ENCODE results near the gene TAF4. TPM values are rescaled to one million over a fixed set of nuclear protein-coding genes. Genes with fewer than 3 reads are reported as not detected.

Gene TAF4
- total RNA-seq, 1 donor from 2014 or later, result 11.5 TPM

DNA sequence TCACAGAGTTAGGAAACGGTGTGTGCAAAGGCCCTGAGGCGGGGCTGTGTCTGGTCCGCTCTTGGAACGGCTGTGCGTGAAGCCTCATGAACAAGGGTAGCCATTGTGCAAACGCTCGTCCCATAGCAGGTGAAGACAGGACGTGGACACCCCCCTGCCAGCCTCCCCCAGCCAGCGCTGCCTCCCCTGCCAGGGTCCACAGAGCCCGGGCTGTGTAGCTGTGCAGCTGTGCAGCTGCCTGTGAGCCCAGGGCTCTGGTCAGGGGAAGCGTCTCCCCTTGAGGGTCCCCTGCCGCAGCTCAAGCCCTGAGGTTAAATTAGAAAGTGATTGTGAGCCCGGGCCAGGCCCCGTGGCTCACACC is 139.4 kb downstream of the TAF4 start:
- H3K9me3 Mint-ChIP-seq (ENCODE audit: low read depth), result no peaks in the 10 kb centered on the region
- H3K36me3 Mint-ChIP-seq (ENCODE audit: low read depth), result no peaks in the 10 kb centered on the region
- TF ChIP-seq CTCF (IDR thresholded peaks at IDR 0.05), result no peak
- DNase-seq (ENCODE audit: low spot score), result peak; percentile 59
- H3K4me1 Mint-ChIP-seq (ENCODE audit: low read depth), result peaks cover 11% of the 10 kb centered on the region
- peak overlapping the region; percentile 86 for H3K27ac Mint-ChIP-seq (ENCODE audit: unreplicated experiment)
- no peak overlapping the region for H3K4me3 Mint-ChIP-seq (ENCODE audit: unreplicated experiment)
- no peaks in the 10 kb centered on the region for H3K27me3 Mint-ChIP-seq (ENCODE audit: low read depth)

DNA sequence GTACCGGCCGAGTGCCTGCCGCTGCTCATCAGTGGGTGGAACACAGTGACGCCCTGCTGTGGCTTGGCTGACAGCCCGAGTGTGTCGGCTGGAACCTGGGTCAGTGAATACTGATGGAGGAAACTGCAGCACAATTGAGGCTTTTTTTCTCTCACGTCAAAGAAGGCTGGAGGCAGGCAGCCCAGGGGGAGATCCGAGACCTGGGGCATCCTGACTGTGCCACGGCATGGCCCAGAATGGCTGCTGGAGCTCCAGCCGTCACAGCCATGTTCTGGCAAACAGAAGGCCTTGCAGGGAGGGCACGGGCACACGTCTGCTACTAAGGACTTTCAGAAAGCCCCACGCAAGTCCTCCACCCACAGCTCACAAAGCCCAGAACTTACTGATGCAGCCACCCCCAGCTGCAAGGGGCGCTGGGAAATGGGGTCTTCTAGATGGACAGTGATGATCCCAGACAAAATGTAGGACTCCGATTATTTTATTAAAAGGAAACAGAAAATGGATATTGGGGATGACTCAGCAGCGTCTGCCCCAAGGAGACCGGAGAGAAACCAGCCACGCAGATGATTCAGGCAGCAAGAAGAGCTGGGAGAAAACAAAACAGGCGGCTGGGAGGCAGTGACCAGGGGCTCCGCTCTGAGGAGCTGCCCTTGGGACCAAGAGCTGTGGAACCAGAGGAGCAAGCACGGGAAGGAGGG is 140.0 kb downstream of the TAF4 start:
- Mint-ChIP-seq H3K36me3 (ENCODE audit: low read depth) (no peaks in the 10 kb centered on the region), H3K9me3 (ENCODE audit: low read depth) (no peaks in the 10 kb centered on the region), H3K4me3 (ENCODE audit: unreplicated experiment) (peak overlapping the region; percentile 7), H3K27ac (ENCODE audit: unreplicated experiment) (peak overlapping the region; percentile 86), H3K4me1 (ENCODE audit: low read depth) (peaks cover 11% of the 10 kb centered on the region), H3K27me3 (ENCODE audit: low read depth) (no peaks in the 10 kb centered on the region)
- TF ChIP-seq CTCF (IDR thresholded peaks at IDR 0.05), result no peak
- DNase-seq (ENCODE audit: low spot score), result no peak

GRCh38 chr20:61924858-61925554 is 140.7 kb downstream of the TAF4 start:
- DNase-seq (ENCODE audit: low spot score), result peak; percentile 90
- Mint-ChIP-seq H3K9me3 (ENCODE audit: low read depth) (no peaks in the 10 kb centered on the region), H3K4me1 (ENCODE audit: low read depth) (peaks cover 11% of the 10 kb centered on the region), H3K27me3 (ENCODE audit: low read depth) (no peaks in the 10 kb centered on the region), H3K4me3 (ENCODE audit: unreplicated experiment) (peak overlapping the region; percentile 7), H3K36me3 (ENCODE audit: low read depth) (no peaks in the 10 kb centered on the region), H3K27ac (ENCODE audit: unreplicated experiment) (peak overlapping the region; percentile 86)
- TF ChIP-seq CTCF (IDR thresholded peaks at IDR 0.05), result no peak

Small RNA genes within 50 kb of the gene (microRNA-seq; reads per million reads assigned to microRNA genes)
- gene MIR1257 (ENCODE audit: borderline number of aligned reads), result not detected
- gene MIR3195 (ENCODE audit: borderline number of aligned reads), result not detected

Other genes with a start within 250 kb of the TAF4 start
- 37.3 to 51.9 TPM (median 48.6 TPM) in 3 replicates for gene LSM14B, start 56.6 kb upstream of the TAF4 start, total RNA-seq
- gene PSMA7, start 77.5 kb upstream of the TAF4 start, total RNA-seq, result 218 to 238 TPM (median 226 TPM) in 3 replicates
- 13.3 to 14.8 TPM (median 13.4 TPM) in 3 replicates for gene SS18L1, start 77.9 kb upstream of the TAF4 start, total RNA-seq
- 22.3 to 28.3 TPM (median 22.6 TPM) in 3 replicates for gene MTG2, start 117.1 kb upstream of the TAF4 start, total RNA-seq
- not detected in 3 replicates for gene HRH3, start 154.4 kb upstream of the TAF4 start, total RNA-seq
- 44.4 to 49.0 TPM (median 48.3 TPM) in 3 replicates for gene OSBPL2, start 172.6 kb upstream of the TAF4 start, total RNA-seq
- gene ADRM1, start 237.1 kb upstream of the TAF4 start, total RNA-seq, result 83.0 to 94.7 TPM (median 87.2 TPM) in 3 replicates

All from chondrocyte (in vitro differentiated cells).